Measurements from ENCODE around the gene HTR6.

HTR6 gene

GRCh38 chr1:19654886-19655717 is 9.6 kb upstream of the HTR6 start:
- H3K4me1 ChIP-seq (ENCODE audit: insufficient read depth, low read length): peaks cover 22% of the 10 kb centered on the region
- H3K9me3 ChIP-seq (ENCODE audit: low read length): no peaks in the 10 kb centered on the region
- no peaks in the 10 kb centered on the region for H3K36me3 ChIP-seq (ENCODE audit: insufficient read depth, low read length)
- no peak overlapping the region for H3K4me3 ChIP-seq (ENCODE audit: low read length)
- H3K27me3 ChIP-seq (ENCODE audit: insufficient read depth, low read length): no peaks in the 10 kb centered on the region
- H2AFZ ChIP-seq (ENCODE audit: low read depth, low read length): no peak overlapping the region

- Histone ChIP-seq H3K9me3 (ENCODE audit: low read length) (no peaks in the 10 kb centered on the region), H3K27me3 (ENCODE audit: insufficient read depth, low read length) (no peaks in the 10 kb centered on the region), H3K4me1 (ENCODE audit: insufficient read depth, low read length) (peaks cover 22% of the 10 kb centered on the region), H3K4me3 (ENCODE audit: low read length) (no peak overlapping the region), H3K36me3 (ENCODE audit: insufficient read depth, low read length) (no peaks in the 10 kb centered on the region), H2AFZ (ENCODE audit: low read depth, low read length) (no peak overlapping the region)
Measured at GRCh38 chr1:19655718-19656080, 9.0 kb upstream of the HTR6 start.

GRCh38 chr1:19656134-19656779 is 8.4 kb upstream of the HTR6 start:
- Histone ChIP-seq H3K36me3 (ENCODE audit: insufficient read depth, low read length) (no peaks in the 10 kb centered on the region), H3K4me1 (ENCODE audit: insufficient read depth, low read length) (peaks cover 18% of the 10 kb centered on the region), H3K4me3 (ENCODE audit: low read length) (no peak overlapping the region), H3K27me3 (ENCODE audit: insufficient read depth, low read length) (no peaks in the 10 kb centered on the region), H2AFZ (ENCODE audit: low read depth, low read length) (no peak overlapping the region), H3K9me3 (ENCODE audit: low read length) (no peaks in the 10 kb centered on the region)

GRCh38 chr1:19656780-19657466 is 7.8 kb upstream of the HTR6 start:
- H3K36me3 ChIP-seq (ENCODE audit: insufficient read depth, low read length): no peaks in the 10 kb centered on the region
- no peak overlapping the region for H3K4me3 ChIP-seq (ENCODE audit: low read length)
- H3K4me1 ChIP-seq (ENCODE audit: insufficient read depth, low read length): peaks cover 18% of the 10 kb centered on the region
- H3K9me3 ChIP-seq (ENCODE audit: low read length): no peaks in the 10 kb centered on the region
- H3K27me3 ChIP-seq (ENCODE audit: insufficient read depth, low read length): no peaks in the 10 kb centered on the region
- no peak overlapping the region for H2AFZ ChIP-seq (ENCODE audit: low read depth, low read length)

- Histone ChIP-seq H2AFZ (ENCODE audit: low read depth, low read length) (no peak overlapping the region), H3K4me1 (ENCODE audit: insufficient read depth, low read length) (peaks cover 18% of the 10 kb centered on the region), H3K4me3 (ENCODE audit: low read length) (no peak overlapping the region), H3K27me3 (ENCODE audit: insufficient read depth, low read length) (no peaks in the 10 kb centered on the region), H3K9me3 (ENCODE audit: low read length) (no peaks in the 10 kb centered on the region), H3K36me3 (ENCODE audit: insufficient read depth, low read length) (no peaks in the 10 kb centered on the region)
Measured at GRCh38 chr1:19657511-19657910, 7.2 kb upstream of the HTR6 start.

- no peaks in the 10 kb centered on the region for H3K9me3 ChIP-seq (ENCODE audit: low read length)
- H3K4me3 ChIP-seq (ENCODE audit: low read length): no peak overlapping the region
- peaks cover 5% of the 10 kb centered on the region for H3K27me3 ChIP-seq (ENCODE audit: insufficient read depth, low read length)
- peaks cover 18% of the 10 kb centered on the region for H3K4me1 ChIP-seq (ENCODE audit: insufficient read depth, low read length)
- no peak overlapping the region for H2AFZ ChIP-seq (ENCODE audit: low read depth, low read length)
- H3K36me3 ChIP-seq (ENCODE audit: insufficient read depth, low read length): no peaks in the 10 kb centered on the region
Measured at GRCh38 chr1:19658186-19658585, 6.5 kb upstream of the HTR6 start.

- no peaks in the 10 kb centered on the region for H3K36me3 ChIP-seq (ENCODE audit: insufficient read depth, low read length)
- H3K4me3 ChIP-seq (ENCODE audit: low read length): no peak overlapping the region
- no peak overlapping the region for H2AFZ ChIP-seq (ENCODE audit: low read depth, low read length)
- no peaks in the 10 kb centered on the region for H3K9me3 ChIP-seq (ENCODE audit: low read length)
- H3K4me1 ChIP-seq (ENCODE audit: insufficient read depth, low read length): peaks cover 11% of the 10 kb centered on the region
- peaks cover 38% of the 10 kb centered on the region for H3K27me3 ChIP-seq (ENCODE audit: insufficient read depth, low read length)
Measured at GRCh38 chr1:19661721-19662228, 2.9 kb upstream of the HTR6 start.

- Histone ChIP-seq H3K4me1 (ENCODE audit: insufficient read depth, low read length) (peaks cover 6% of the 10 kb centered on the region), H2AFZ (ENCODE audit: low read depth, low read length) (no peak overlapping the region), H3K36me3 (ENCODE audit: insufficient read depth, low read length) (no peaks in the 10 kb centered on the region), H3K9me3 (ENCODE audit: low read length) (no peaks in the 10 kb centered on the region), H3K4me3 (ENCODE audit: low read length) (no peak overlapping the region), H3K27me3 (ENCODE audit: insufficient read depth, low read length) (peaks cover 42% of the 10 kb centered on the region)
Measured at GRCh38 chr1:19662313-19662712, 2.4 kb upstream of the HTR6 start.

GRCh38 chr1:19665186-19665495 is 466 bp downstream of the HTR6 start:
- Histone ChIP-seq H2AFZ (ENCODE audit: low read depth, low read length) (no peak overlapping the region), H3K27me3 (ENCODE audit: insufficient read depth, low read length) (peaks cover 68% of the 10 kb centered on the region), H3K36me3 (ENCODE audit: insufficient read depth, low read length) (no peaks in the 10 kb centered on the region), H3K4me3 (ENCODE audit: low read length) (no peak overlapping the region), H3K9me3 (ENCODE audit: low read length) (no peaks in the 10 kb centered on the region), H3K4me1 (ENCODE audit: insufficient read depth, low read length) (peaks cover 2% of the 10 kb centered on the region)

GRCh38 chr1:19665496-19666465 is 1.1 kb downstream of the HTR6 start:
- Histone ChIP-seq H3K36me3 (ENCODE audit: insufficient read depth, low read length) (no peaks in the 10 kb centered on the region), H3K4me1 (ENCODE audit: insufficient read depth, low read length) (peaks cover 2% of the 10 kb centered on the region), H3K27me3 (ENCODE audit: insufficient read depth, low read length) (peaks cover 71% of the 10 kb centered on the region), H3K4me3 (ENCODE audit: low read length) (no peak overlapping the region), H2AFZ (ENCODE audit: low read depth, low read length) (no peak overlapping the region), H3K9me3 (ENCODE audit: low read length) (no peaks in the 10 kb centered on the region)

- Histone ChIP-seq H2AFZ (ENCODE audit: low read depth, low read length) (no peak overlapping the region), H3K36me3 (ENCODE audit: insufficient read depth, low read length) (no peaks in the 10 kb centered on the region), H3K4me1 (ENCODE audit: insufficient read depth, low read length) (peaks cover 2% of the 10 kb centered on the region), H3K9me3 (ENCODE audit: low read length) (no peaks in the 10 kb centered on the region), H3K4me3 (ENCODE audit: low read length) (no peak overlapping the region), H3K27me3 (ENCODE audit: insufficient read depth, low read length) (peaks cover 80% of the 10 kb centered on the region)
Measured at GRCh38 chr1:19668888-19669287, 4.2 kb downstream of the HTR6 start.

- Histone ChIP-seq H2AFZ (ENCODE audit: low read depth, low read length) (no peak overlapping the region), H3K9me3 (ENCODE audit: low read length) (no peaks in the 10 kb centered on the region), H3K36me3 (ENCODE audit: insufficient read depth, low read length) (no peaks in the 10 kb centered on the region), H3K4me3 (ENCODE audit: low read length) (no peak overlapping the region), H3K27me3 (ENCODE audit: insufficient read depth, low read length) (peaks cover 61% of the 10 kb centered on the region), H3K4me1 (ENCODE audit: insufficient read depth, low read length) (no peaks in the 10 kb centered on the region)
Measured at GRCh38 chr1:19670787-19671186, 6.1 kb downstream of the HTR6 start.
